Mononuclear cell (primary cell): ENCODE results near the gene FBXL3. TPM values are rescaled to one million over a fixed set of nuclear protein-coding genes. Genes with fewer than 3 reads are reported as not detected.
"Not testable (repeated sequence)": the region's sequence is repeated elsewhere in the genome, so short reads cannot be mapped to it uniquely, and the experiment has no call there.

ENCODE experiments used
- H3K27me3 ChIP-seq: 2 replicates; pipeline ENCODE4 v1.6.0; 2011; ENCODE audit warnings: low read length, control low read depth; ENCODE audit not compliant: insufficient read depth
- H3K4me1 ChIP-seq: 2 replicates; pipeline ENCODE4 v1.5.1; 2011; ENCODE audit warnings: mild to moderate bottlenecking, low read length, control low read depth; ENCODE audit not compliant: insufficient read depth
- H3K4me3 ChIP-seq: 2 replicates; pipeline ENCODE4 v1.5.1; 2011; ENCODE audit warnings: mild to moderate bottlenecking, low read length, moderate library complexity
- H3K9me3 ChIP-seq: 2 replicates; pipeline ENCODE4 v1.5.1; 2011; ENCODE audit warnings: low read depth, mild to moderate bottlenecking, control low read depth, low read length
- total RNA-seq: library from RNA; depleted of rRNA; stranded (reverse); fragments of >200 nt; gene quantifications from one replicate; pipeline ENCODE4 v1.2.3, GENCODE V29; 2012

Gene FBXL3
- total RNA-seq, 1 donor: 149 TPM

DNA sequence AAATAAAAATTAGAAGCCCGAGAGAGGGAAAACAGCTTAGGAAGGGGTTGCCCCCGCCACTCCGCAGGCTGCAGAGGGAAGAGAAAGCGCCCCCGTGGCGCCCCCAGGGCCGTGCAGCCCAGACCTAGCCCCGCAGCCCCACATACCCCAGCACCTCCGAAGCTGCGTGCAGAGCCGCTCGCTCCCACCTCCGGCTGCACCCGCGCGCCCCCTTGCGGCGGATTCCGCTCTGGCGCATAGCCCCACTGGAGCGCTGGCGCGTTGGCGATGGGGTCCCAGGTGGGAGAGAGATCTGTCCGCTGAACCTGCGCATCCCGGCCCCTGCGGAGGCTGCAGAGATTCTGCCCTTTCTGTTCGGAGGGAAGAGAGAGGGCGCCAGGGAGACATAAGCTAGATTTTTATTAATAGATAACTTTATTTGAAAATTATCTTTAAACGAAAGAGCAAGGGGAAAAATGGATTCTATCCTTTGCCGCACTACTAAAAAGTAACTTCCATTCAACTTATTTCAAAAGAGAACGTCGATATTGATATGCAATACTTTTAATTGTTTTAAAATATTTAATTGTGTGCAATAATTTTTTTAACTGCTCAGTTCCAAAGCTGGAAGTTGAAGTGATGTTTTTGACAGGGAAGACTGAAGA, 46.8 kb downstream of the FBXL3 start:
- no peaks in the 10 kb centered on the region for H3K9me3 ChIP-seq
- peaks cover 38% of the 10 kb centered on the region for H3K27me3 ChIP-seq
- peaks cover 7% of the 10 kb centered on the region for H3K4me1 ChIP-seq
- H3K4me3 ChIP-seq: no peak overlapping the region

DNA sequence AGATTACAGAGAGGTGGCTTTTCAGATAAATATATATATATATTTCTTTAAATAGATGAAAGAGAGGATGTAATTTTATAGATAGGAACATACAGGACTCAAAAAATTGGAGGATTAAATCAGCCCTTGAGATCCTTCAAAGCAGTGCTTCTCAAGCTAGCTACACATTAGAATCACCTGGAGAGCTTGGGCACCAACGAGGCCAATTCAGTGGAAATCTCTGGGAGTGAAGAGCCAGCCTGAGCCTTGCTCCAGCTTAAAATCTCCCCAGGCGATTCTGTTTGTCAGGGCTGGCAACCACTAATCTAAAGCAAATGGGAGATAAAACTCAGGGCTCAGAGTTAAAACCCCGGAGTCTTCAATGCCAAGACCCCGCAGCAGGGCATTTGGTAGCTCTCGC, 50.0 kb downstream of the FBXL3 start:
- Histone ChIP-seq H3K4me1 (peaks cover 7% of the 10 kb centered on the region), H3K27me3 (peaks cover 51% of the 10 kb centered on the region), H3K9me3 (no peaks in the 10 kb centered on the region), H3K4me3 (no peak overlapping the region)

DNA sequence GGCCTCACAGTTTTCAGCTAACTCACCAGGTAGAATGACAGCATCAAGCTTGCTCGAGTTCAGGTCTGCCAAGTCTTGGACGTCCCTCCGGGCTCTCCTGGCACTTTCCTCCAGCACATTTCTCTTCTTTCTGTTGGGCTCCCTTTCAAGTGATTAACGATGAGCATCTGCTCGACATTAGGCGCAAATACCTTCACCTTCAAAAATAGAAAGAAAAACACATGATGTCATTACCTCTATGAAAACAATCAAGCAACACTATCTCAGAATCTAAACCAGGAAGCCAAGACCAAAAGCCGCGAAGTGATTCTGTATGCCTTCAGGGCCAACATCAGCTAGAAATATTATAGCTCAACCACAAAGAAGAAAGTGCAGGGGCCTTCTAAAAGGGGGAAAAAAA, 50.5 kb downstream of the FBXL3 start:
- H3K27me3 ChIP-seq: peaks cover 52% of the 10 kb centered on the region
- peaks cover 7% of the 10 kb centered on the region for H3K4me1 ChIP-seq
- no peak overlapping the region for H3K4me3 ChIP-seq
- H3K9me3 ChIP-seq: no peaks in the 10 kb centered on the region

DNA sequence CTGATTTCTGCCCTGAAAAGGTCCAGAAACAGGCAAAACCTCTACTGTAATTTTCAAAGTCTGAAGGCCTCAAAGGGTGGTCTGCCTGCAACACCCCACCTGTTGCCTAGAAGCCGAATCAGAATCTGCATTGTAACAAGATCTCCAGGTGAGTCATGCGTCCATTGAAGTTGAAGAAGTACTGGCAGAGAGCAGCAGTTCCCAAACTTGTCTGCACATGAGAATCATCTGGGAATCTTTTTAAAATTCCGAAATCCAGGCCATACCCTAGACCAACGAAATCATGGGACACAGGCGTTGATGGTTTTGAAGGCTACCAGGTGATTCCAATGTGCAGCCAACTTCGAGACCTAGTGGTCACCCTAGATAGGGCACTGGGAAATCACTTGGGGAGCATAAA, 51.1 kb downstream of the FBXL3 start:
- no peak overlapping the region for H3K4me3 ChIP-seq
- H3K27me3 ChIP-seq: peaks cover 51% of the 10 kb centered on the region
- no peaks in the 10 kb centered on the region for H3K9me3 ChIP-seq
- H3K4me1 ChIP-seq: peaks cover 7% of the 10 kb centered on the region

DNA sequence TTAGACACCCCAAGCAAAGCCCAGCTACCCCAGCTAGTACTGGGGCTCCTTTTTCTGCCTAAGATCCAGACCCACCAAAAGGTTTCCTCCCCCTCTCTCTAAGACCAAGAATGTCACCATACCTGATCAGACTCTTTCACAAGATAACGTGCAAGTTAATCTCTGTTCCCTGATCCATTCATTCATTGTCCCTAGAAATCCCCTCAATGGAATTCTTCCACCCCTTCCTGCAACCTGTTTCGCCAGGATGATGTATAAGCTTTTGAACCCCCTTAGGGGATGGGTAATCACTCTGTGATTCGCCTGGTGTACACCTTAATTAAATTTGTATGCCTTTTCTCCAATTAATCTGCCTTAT, 52.4 kb downstream of the FBXL3 start:
- Histone ChIP-seq H3K4me3 (no peak overlapping the region), H3K27me3 (peaks cover 45% of the 10 kb centered on the region), H3K9me3 (no peaks in the 10 kb centered on the region), H3K4me1 (no peaks in the 10 kb centered on the region)

DNA sequence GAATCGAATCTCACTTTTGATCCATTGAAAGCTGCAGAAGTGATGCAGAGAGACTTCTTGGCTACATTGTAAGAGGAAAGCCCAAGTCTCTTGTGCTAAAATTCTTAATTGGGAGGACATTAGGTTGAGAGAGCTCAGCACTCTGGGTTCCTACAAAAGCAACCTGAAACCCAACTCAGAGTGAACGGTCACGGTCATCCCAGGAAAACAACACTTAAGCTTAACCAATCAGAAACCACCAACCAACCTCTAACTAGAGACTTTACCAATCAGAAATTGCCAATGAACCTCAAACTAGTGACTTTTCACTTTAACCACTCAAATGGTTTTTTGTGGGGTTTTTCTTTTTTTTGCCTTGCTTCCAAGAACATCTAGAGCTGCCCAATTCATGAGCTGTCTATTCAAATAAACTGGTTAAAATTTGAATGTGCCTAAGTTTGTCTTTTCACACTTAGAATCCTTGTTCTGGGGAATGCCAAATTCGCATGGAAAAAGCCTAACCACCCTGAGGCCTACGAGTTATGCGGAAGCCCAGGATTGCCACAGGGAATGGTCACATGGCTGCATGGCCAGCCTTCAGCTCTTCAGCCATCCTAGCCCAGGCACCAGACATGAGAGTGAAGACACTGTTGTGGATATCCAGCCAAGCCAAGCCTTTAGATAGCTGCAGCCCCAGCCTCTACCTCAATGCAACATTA, 52.9 kb downstream of the FBXL3 start:
- H3K4me3 ChIP-seq: no peak overlapping the region
- H3K4me1 ChIP-seq: no peaks in the 10 kb centered on the region
- H3K9me3 ChIP-seq: no peaks in the 10 kb centered on the region
- H3K27me3 ChIP-seq: peaks cover 44% of the 10 kb centered on the region

DNA sequence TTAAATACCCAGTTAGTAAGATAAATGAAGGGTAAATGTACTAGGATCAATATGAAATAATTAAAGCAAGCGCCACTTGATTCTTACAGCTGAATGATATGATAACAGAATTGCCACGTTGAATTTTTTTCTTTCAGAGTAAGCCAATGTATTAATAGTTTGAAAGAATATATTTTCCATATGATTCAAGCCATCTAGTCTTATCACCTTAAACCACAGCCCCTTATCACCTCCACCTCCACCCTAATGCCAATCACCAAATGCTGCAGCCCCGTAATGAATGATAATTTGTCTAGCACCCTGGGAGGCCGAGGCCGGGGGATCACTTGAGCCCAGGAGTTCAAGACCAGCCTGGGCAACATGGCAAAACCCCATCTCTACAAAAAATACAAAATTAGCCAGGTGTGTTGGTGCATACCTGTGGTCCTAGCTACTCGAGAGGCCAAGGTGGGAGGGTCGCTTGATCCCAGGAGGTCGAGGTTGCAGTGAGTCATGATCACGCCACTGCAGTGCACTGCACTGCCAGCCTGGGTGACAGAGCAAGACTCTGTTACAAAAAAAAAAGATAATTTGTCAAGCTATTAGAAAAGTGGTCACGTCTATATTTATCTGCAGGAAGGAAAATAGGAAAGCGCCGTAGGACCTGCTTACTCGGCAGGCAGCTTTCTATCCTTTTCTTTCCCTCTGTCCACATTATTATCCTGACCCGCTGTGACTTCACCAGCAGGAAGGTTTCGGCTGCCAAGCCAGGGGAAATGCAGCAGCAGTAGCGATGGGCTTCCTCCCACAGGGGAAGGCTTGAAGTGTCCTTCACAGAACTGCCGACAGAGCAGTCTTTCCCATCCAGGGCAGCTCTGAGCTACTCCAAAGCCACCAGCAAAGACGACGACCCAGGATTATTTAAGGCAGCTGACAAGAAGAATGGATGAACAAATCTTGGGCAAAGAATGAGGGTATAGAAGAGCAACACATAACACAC, 54.8 kb downstream of the FBXL3 start:
- no peaks in the 10 kb centered on the region for H3K4me1 ChIP-seq
- no peak overlapping the region for H3K4me3 ChIP-seq
- H3K27me3 ChIP-seq: peaks cover 28% of the 10 kb centered on the region
- no peaks in the 10 kb centered on the region for H3K9me3 ChIP-seq

DNA sequence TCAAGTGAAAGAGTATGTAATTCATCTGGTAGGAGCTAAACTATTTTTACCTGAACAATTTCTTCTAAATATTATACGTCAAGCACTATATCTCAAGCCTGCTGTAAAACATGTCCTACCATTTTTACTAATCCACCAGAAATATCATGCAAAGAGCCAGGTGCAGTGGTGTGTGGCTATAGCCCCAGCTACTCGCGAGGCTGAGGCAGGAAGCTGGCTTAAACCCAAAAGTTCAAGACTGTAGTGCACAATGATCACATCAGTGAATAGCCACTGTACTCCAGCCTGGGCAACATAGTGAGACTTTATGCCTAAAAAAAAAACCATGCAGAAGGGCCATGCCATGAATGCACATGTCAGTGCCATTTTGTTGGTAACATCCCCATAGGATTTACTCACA, 55.7 kb downstream of the FBXL3 start:
- no peak overlapping the region for H3K4me3 ChIP-seq
- peaks cover 27% of the 10 kb centered on the region for H3K27me3 ChIP-seq
- H3K9me3 ChIP-seq: no peaks in the 10 kb centered on the region

DNA sequence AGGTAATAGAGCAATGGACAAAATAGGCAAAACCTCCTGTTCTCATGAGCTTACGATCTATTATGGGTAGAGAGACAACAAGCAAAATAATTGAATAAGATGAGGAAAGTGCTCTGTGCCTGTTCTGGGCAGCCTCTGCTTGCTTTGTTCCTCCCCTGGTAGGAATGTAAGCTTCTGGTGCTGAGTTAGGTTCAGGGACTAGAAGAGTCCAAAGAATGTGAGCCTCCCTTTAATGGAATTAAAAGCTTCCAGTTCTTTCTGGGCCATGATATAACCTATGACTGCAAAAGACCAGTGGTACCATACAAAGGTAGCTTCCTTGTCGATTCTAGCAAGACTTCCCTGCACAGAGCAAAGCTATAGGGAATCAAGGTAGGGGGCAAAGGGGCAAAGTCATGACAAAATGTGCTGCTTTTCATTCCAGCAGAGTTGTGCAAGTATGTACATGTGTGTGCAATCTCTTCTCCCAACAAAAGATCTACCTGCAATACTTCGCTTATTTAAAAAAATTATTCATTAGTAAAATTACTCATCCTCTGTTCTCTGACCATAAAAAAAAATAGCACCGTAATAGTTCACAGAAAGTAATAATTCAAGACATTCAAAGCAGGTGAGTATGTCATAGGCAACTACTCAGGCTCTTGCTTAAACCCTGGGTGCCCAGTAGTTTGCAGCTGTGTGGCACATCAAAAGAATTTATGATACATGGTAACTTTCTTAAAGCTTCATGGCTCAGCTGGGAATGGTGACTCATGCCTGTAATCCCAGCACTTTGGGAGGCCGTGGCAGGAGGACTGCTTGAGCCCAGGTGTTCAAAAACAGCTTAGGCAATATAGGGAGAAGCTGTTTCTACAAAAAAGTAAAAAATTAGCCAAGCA, 57.2 kb downstream of the FBXL3 start:
- peaks cover 22% of the 10 kb centered on the region for H3K27me3 ChIP-seq
- H3K4me1 ChIP-seq: no peaks in the 10 kb centered on the region
- no peaks in the 10 kb centered on the region for H3K9me3 ChIP-seq
- H3K4me3 ChIP-seq: no peak overlapping the region

More for the DNA sequence above, 55.7 kb downstream of the FBXL3 start:
- no peaks in the 10 kb centered on the region for H3K4me1 ChIP-seq

DNA sequence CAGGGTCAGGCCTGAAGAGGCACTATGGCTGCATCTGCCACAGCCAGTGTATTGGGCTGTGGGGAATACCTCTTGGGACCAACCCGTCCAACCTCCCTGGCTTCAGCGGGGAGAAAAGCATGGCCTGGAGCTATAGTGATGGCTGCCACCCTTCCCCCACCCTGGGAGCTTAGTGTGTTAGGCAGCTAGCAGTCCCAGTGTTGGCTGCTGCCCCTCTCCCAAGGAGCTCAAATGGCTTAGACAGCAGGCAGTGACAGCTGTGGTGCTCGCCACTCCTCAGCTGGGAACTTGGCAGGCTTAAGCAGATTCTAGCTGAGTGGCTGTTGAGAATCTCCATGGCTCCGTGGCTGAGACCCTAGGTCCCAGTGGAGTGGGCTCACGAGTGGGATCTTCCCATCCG, 58.9 kb downstream of the FBXL3 start:
- Histone ChIP-seq H3K27me3 (peaks cover 13% of the 10 kb centered on the region), H3K4me3 (no peak overlapping the region), H3K9me3 (no peaks in the 10 kb centered on the region), H3K4me1 (no peaks in the 10 kb centered on the region)

DNA sequence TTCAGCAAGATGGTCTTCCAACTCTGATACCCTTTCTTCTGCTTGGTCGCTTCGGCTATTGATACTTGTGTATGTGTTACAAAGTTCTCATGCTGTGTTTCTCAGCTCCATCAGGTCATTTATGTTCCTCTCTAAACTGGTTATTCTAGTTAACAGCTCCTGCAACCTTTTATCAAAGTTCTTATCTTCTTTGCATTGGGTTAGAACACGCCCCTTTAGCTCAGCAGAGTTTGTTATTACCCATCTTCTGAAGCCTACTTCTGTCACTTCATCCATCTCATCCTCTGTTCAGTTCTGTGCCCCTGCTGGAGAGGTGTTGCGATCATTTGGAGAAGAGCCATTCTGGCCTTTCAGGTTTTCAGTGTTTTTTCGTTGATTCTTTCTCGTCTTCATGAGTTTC, 59.9 kb downstream of the FBXL3 start:
- Histone ChIP-seq H3K4me1 (no peaks in the 10 kb centered on the region), H3K9me3 (no peaks in the 10 kb centered on the region), H3K4me3 (no peak overlapping the region), H3K27me3 (peaks cover 9% of the 10 kb centered on the region)

DNA sequence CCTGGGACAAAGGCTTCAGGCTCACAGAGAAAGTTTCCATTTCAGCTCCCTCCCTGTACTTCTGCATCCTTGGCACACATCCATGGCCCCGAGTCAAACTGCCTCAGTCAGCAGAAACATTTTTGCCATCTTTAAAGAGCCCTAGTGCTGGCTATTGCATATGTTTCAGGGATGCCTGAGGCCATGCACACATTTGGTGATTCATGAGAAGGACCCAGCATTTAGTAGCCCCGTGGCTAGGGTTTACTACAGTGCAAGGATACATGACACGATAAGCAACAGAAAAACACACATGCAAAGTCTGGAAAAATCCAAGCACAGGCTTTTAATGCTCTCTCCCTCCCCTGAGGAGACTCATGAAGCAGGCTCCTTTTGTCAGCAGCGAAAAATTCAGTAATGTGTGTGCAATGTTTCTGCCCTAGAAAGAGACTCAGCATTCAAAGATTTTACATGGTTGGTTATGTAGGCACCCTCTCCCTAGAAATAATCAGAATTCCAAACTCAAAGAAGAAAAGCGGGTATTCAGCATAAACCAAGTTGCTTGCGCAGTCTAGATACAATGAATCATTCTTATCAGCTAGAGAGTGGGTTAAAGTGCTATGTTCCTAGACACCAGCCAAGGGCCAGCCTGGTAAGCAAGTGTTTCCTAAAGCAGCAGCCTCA, 61.1 kb downstream of the FBXL3 start:
- Histone ChIP-seq H3K27me3 (peaks cover 3% of the 10 kb centered on the region), H3K9me3 (no peaks in the 10 kb centered on the region), H3K4me3 (no peak overlapping the region), H3K4me1 (no peaks in the 10 kb centered on the region)

DNA sequence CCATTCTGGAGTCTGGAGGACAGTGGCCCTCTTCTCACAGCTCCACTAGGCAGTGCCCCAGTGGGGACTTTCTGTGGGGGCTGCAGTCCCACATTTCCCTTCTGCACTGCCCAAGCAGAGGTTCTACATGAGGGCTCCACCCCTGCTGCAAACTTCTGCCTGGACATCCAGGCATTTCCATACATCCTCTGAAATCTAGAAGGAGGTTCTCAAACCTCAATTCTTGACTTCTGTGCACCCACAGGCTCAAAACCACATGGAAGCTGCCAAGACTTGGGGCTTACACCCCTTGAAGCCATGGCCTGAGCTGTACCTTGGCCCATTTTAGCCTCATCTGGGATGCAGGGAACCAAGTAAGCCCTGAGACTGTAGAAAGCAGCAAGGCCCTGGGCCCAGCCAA, 67.2 kb downstream of the FBXL3 start:
- H3K4me3 ChIP-seq, H3K9me3 ChIP-seq, H3K4me1 ChIP-seq, H3K27me3 ChIP-seq: not testable (repeated sequence)

DNA sequence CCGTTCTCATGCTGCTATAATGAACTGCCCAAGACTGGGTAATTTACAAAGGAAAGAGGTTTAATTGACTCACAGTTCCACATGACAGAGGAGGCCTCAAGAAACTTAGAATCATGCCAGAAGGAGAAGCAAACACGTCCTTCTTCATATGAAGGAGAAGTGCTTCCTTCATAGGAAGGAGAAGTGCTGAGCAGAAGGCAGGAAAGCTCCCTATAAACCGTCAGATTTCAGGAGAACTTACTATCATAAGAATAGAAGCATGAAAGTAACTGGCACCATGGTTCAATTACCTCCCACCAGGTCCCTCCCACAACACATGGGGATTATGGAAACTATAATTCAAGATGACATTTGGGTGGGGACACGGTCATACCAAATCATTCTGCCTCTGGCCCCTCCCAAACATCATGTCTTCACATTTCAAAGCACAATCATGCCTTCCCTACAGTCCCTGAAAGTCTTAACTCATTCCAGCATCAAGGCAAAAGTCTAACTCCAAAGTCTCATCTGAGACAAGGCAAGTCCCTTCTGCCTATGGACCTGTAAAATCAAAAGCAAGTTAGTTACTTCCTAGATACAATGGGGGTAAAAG, 68.0 kb downstream of the FBXL3 start:
- Histone ChIP-seq H3K4me1 (no peaks in the 10 kb centered on the region), H3K27me3 (no peaks in the 10 kb centered on the region), H3K4me3 (no peak overlapping the region)

More for the DNA sequence above, 68.0 kb downstream of the FBXL3 start:
- H3K9me3 ChIP-seq: peaks cover 10% of the 10 kb centered on the region
